GM21515 (cell line): ENCODE results near the gene TMEM214.
"Not testable (repeated sequence)": the region's sequence is repeated elsewhere in the genome, so short reads cannot be mapped to it uniquely, and the experiment has no call there.

Experiments used
- ATAC-seq: cut with Tn5 transposase; IDR thresholded peaks from one replicate; pipeline ENCODE4 v1.9.1; 2021; ENCODE audit not compliant: unreplicated experiment

TMEM214 gene

GRCh38 chr2:27069436-27069835 lies 36.7 kb downstream of the TMEM214 start:
- ATAC-seq, result no peak

- ATAC-seq, result no peak
Observed at GRCh38 chr2:27069961-27070618, 37.3 kb downstream of the TMEM214 start.

DNA sequence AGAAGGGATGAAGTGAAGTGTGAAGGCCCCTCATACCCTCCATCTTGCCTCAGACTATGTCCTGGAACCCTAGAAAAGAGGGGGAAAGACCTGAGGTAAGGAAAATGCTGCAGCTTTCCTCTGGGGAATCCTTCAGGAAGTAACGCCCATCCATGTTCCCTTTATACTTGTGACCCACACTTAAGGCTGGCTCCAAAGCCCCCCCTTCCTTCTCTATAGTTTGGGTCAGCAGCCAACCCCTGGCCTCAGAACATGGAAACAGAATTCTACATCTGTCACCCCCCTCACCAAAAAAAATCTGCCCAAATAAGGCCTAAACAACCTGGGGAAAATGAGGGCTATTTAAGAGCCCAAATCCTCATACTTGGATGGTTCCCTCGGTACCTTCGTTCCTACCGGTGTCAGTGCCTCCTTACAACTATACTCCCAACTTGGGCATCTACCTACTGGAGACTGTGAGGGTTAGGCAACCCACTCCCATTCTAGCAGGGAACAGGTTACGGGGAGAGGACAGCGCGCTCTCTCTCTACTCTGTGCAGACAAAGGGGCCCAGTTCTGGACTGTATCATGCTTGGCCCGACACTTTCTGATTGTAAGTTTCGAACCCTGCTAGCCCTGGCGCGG lies 38.0 kb downstream of the TMEM214 start:
- ATAC-seq, result no peak

DNA sequence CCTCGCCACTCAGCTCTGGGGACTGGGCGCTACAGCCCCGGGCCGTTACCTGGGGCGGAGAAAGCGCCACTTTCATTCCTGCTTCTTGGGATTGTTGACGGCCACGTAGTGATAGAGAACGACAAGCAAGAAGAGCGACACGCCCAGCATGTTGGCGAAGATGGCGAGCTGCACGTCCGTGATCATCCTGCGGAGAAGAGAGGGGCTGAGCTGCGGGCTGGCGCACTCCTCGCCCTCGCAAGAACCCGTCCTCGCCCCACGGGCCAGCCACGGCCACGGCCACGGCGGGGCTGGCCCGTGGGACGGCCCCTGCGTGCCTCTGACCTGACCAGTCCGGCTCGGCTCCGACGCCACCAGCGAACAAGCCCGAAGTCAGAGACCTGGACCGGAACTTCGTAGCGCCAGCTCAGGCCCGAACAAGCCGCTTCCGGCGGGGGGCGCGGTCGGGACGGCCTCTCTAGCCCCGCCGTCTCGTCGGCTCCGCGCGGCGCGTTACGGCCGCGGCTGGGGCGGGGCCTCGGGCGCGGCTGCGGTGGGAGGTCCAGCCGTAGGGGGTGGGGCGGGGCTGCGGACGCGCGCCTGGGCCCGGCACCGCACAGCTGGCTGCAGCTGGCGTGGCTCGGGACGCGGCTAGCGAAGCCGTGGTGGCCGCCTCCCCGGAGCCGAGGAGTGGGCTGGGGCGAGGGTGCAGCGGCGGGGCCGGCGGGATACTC lies 38.7 kb downstream of the TMEM214 start, which contains the start of gene OST4:
TSS of gene OST4 (minus strand) at position 378 of the 713 bp plus-strand sequence.
- ATAC-seq, result peak; percentile 81

DNA sequence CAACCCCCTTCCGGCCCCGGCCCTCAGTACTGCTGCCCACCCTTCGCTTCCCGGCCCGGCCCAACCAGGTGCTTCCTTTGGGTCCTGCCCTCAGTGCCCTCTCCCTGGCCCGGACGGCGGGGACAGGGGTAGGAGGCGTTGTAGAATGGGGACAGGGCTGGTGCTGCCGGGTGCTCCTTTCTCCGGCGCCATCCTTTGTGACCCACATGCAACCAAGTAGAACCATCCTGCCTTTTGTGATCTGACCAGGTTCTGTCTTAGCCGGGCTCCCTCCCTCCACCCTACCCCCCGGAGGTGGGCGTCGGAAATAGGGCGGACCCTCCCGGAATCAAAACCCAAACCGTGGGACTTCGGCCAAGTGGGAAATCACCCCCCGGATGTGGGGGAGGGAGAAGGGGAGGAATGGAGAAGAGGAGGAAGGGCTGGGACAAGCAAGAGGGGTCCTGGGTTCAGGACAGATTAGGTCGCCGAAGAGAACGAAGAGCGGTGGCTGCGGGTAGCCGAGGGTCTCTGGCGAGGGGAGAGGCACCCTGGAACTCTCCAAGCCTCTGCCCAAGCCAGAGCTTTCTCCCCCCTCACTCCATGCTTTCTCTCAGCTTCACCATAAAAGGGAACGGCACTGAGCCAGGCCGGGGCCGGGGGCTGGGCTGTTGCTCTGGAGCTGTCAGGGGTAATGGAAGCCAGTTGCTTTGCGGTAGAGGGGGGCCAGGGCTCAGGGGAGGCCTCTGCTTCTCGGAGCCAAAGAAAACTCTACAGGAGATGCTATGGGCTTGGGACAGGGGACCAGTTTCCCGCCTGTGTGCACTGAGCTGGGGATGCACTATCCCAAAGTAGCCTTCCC lies 39.4 kb downstream of the TMEM214 start:
- peak; percentile 28 for ATAC-seq

GRCh38 chr2:27072920-27073319 lies 40.2 kb downstream of the TMEM214 start:
- ATAC-seq, result no peak

DNA sequence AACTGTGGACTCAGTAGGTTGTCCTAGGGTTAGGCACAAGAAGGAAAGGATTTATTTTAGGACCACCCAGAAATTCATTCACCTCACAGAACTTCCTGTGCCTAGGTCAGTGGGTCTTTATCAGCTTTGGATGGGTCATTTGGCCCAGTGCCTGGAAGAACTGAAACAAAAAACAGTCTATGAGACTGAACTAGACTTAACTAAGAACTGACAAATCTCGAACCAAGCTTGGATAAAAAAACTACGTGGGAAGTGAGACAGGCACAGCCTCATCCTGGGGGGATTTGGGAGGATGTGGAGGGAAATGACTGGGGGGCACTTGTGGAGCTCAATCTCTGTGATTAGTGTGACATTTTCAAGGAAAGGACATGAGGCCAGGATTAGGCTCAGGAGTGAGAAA lies 41.0 kb downstream of the TMEM214 start:
- ATAC-seq, result no peak

GRCh38 chr2:27074738-27075565 lies 42.2 kb downstream of the TMEM214 start:
- no peak for ATAC-seq

- not testable (repeated sequence) for ATAC-seq
Observed at GRCh38 chr2:27075566-27075871, 42.8 kb downstream of the TMEM214 start.

GRCh38 chr2:27076323-27076722 lies 43.6 kb downstream of the TMEM214 start:
- no peak for ATAC-seq

DNA sequence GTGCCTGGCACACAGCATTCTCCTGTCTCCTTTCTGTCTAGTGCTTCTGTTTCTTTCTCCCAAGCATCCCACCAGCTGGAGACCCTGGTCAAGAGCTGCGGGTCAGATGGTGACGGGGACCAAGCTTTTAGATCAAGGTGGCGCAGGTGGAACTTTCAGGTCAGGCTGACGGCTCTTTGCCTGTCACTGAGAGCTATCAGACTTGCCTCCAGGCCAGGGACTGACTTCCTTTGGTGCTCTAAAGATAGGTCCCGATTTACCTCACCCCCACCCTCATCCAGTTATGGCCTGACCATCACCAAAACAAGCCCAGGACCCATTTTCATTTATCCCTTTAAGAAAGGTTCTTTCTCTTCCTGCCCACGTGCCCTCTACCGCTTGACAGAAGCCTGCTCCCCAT lies 44.5 kb downstream of the TMEM214 start:
- ATAC-seq, result no peak

GRCh38 chr2:27078267-27079194 lies 45.8 kb downstream of the TMEM214 start, which contains the start of gene EMILIN1:
EMILIN1 (plus strand) TSS chr2:27078615; CDS start chr2:27079066, 451 bp downstream.
- no peak for ATAC-seq

DNA sequence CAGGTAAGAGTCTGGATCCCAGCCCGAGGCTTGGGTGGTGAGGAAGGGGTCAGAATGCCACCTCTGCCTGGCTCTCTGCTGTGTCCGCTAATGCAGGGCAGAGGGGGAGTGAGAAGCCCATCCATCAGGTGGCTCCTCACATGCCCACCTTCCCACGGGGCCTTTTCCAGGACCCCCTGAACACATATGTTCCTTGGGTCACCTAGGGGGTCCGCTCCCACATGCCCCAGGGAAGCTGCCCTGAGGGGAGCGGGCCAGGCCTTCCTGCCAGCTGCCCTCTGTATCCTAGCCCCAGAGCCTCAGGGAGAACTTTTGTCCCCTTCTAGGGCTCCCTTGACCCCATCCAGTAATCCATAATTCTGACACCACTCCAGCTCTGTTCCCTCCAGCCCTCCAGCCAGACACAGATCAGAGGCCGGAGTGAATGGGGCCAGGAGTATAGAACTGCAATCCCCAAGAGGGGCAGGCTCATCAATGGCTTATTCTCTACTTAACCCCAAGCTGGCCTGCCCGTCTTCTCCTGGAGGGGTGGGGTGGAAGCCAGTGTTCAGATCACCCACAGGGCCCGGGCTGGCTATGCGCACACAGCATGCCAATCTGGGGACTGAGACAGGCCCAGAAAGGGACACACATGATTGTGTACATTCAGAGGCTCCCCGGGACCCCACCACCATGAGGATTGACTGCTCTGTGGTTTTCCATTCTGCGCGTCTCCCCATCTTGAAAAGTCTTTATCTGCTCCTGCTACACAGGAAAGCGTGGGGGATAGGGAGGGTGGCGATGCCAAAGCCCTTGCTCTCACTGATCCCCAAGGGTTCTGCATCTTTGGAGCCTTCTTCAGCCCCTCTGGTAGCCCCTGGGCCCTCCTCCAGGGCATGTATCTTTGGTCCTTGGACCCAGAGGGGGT lies 46.7 kb downstream of the TMEM214 start:
- no peak for ATAC-seq

- ATAC-seq, result no peak
Observed at GRCh38 chr2:27080140-27080469, 47.3 kb downstream of the TMEM214 start.

DNA sequence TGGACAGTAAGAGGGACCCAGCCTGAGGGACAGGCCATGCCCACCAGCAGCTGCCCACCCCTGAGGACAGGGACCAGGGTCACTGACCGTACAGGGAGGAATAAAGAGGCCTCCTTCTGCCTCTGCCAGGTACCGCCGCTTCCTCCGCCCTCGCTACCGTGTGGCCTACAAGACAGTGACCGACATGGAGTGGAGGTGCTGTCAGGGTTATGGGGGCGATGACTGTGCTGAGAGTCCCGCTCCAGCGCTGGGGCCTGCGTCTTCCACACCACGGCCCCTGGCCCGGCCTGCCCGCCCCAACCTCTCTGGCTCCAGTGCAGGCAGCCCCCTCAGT lies 47.8 kb downstream of the TMEM214 start:
- no peak for ATAC-seq

- ATAC-seq, result no peak
Observed at GRCh38 chr2:27081984-27082772, 49.4 kb downstream of the TMEM214 start.

- no peak for ATAC-seq
Observed at GRCh38 chr2:27082773-27083409, 50.1 kb downstream of the TMEM214 start.
